ENCODE measurements around the gene DRG2.

GRCh38 chr17:18139498-18139897 lies 51.8 kb downstream of the DRG2 start:
- no peak for TF ChIP-seq GATA3 (IDR thresholded peaks at IDR 0.05; ENCODE audit: low read depth, low read length)
- no peak for TF ChIP-seq GATA2 (IDR thresholded peaks at IDR 0.05; ENCODE audit: low read depth, low read length)
